Testis (tissue), 5 donors: ENCODE results near the gene ZNF37A. TPM values are rescaled to one million over a fixed set of nuclear protein-coding genes. Genes with fewer than 3 reads are reported as not detected.
"Not testable (repeated sequence)": the region's sequence is repeated elsewhere in the genome, so short reads cannot be mapped to it uniquely, and the experiment has no call there.

Experiments used
- DNase-seq: peaks from one replicate; pipeline ENCODE4 v3.0.0-alpha.2; 2019
- H3K27ac ChIP-seq, 2 donors: fragments of 200-600 bp; sonication (generic); one replicate each; pipeline ENCODE4 v1.5.1; 2019
- H3K27me3 ChIP-seq: fragments of 200-600 bp; sonication (generic); one replicate; pipeline ENCODE4 v1.5.1; 2019
- H3K36me3 ChIP-seq: fragments of 200-600 bp; sonication (generic); one replicate; pipeline ENCODE4 v1.5.1; 2017; ENCODE audit warnings: low read depth; ENCODE audit errors: missing control alignments
- H3K4me1 ChIP-seq: fragments of 200-600 bp; sonication (generic); one replicate; pipeline ENCODE4 v1.5.1; 2019
- H3K4me3 ChIP-seq, 2 donors: fragments of 200-600 bp; sonication (generic); one replicate each; pipeline ENCODE4 v1.5.1; 2017 to 2019
- H3K9me3 ChIP-seq: fragments of 200-600 bp; sonication (generic); one replicate; pipeline ENCODE4 v1.5.1; 2017
- POLR2A ChIP-seq: fragments of 450-650 bp; IDR thresholded peaks from one replicate; pipeline ENCODE4 v1.6.1; 2017; ENCODE audit warnings: antibody characterized with exemption, mild to moderate bottlenecking, moderate library complexity
- WGBS, 2 donors: methylation state at CpG; one replicate each; pipeline ENCODE4 v1.1.5; 2018; 5-methylcytosine and 5-hydroxymethylcytosine counted together
- intact Hi-C: fragments of 100-400 bp; cut with DNase I; formaldehyde crosslinking; loops from one replicate; pipeline ENCODE4 v1.15.1; 2023; ENCODE audit warnings: low total_unique reads
- long read RNA-seq, 2 donors: transcript quantifications; one replicate each; lab custom pipeline, GENCODE V29; 2026
- polyA plus RNA-seq: library from polyadenylated mRNA; stranded (reverse); fragments of 350-450 nt; fragmentation: Illumina TruSeq; extraction: RNeasy Lipid Tissue Mini Kit (QIAGEN cat#74804); gene quantifications from one replicate; pipeline ENCODE4 v1.2.3, GENCODE V29; 2014; ENCODE audit warnings: low read depth, low replicate concordance; ENCODE audit not compliant: insufficient read depth
- total RNA-seq, 2 donors: library from RNA; depleted of rRNA; stranded (reverse); fragments of >200 nt; gene quantifications; one replicate each; pipeline ENCODE4 v1.2.3, GENCODE V29; 2016
- TF ChIP-seq, protein P1 (sequence below), 3 experiments: fragments of 450-650 bp in 2 of 3; fragments of 200-600 bp in 1 of 3; sonication (generic) in 1 of 3; IDR thresholded peaks; one replicate each; pipeline ENCODE4 v1.5.1; 2016 to 2019; ENCODE audit warnings: antibody characterized with exemption in 3 of 3, mild to moderate bottlenecking in 2 of 3, moderate library complexity in 1 of 3

ZNF37A gene
- total RNA-seq (10 to 100 TPM; 13.7 to 15.3 TPM), polyA plus RNA-seq (3.3 TPM)
- long read RNA-seq, donor 1 = 0 reads
- long read RNA-seq, donor 2 = 0 reads

DNA sequence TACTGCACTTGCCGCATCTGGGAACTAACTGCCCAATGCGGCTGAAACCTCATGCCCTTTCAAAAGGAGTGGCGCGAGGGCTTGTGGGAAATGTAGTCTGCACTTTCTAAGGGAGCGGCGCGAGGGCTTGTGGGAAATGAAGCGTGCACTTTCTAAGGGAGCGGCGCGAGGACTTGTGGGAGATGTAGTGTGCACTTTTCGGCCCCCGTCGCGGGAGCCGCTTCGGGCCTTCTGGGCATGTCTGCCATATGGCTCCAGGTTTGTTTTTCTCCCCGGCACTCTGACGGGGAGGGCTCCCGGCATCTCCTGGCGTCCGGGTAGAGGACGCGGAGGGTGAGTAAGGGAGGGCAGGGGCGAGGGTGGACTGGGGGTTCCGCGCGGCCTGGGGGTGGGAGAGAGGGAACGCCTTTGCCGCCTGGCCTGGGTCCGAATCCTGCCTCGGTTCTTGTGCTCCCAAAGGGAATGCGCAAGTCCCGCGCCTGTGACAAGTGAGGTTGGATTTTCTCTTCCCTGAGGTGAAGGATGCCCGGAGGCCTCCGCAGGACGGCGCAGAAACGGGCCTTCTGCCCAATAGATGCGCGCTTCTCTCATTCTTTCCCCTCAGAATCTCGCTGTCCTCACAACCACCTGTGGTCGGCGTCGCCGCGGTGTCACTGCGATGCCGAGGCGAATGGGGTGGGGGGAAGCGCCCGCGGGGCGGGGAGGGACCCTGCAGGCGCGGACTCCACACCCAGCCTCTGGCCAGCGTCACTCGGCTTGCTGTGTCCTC is at the start of gene ZNF37A:
TSS of gene ZNF37A (plus strand) at position 180 of the 769 bp plus-strand sequence. CDS start 2,281 bp downstream, outside the sequence.
- Histone ChIP-seq H3K27ac (peak within 1 kb of the TSS; percentile 84 to 92), H3K36me3 (no peaks in the 10 kb centered on the region), H3K4me3 (peak within 1 kb of the TSS; percentile 84 to 94), H3K27me3 (no peaks in the 10 kb centered on the region), H3K4me1 (peaks cover 6% of the 10 kb centered on the region), H3K9me3 (no peaks in the 10 kb centered on the region)
- no peak for TF ChIP-seq POLR2A
- TF ChIP-seq, protein P1, sequence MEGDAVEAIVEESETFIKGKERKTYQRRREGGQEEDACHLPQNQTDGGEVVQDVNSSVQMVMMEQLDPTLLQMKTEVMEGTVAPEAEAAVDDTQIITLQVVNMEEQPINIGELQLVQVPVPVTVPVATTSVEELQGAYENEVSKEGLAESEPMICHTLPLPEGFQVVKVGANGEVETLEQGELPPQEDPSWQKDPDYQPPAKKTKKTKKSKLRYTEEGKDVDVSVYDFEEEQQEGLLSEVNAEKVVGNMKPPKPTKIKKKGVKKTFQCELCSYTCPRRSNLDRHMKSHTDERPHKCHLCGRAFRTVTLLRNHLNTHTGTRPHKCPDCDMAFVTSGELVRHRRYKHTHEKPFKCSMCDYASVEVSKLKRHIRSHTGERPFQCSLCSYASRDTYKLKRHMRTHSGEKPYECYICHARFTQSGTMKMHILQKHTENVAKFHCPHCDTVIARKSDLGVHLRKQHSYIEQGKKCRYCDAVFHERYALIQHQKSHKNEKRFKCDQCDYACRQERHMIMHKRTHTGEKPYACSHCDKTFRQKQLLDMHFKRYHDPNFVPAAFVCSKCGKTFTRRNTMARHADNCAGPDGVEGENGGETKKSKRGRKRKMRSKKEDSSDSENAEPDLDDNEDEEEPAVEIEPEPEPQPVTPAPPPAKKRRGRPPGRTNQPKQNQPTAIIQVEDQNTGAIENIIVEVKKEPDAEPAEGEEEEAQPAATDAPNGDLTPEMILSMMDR (IDR thresholded peaks at IDR 0.05) = no peak
- 0% methylated on average over 25 to 59 of the region's 59 CpGs for WGBS, 2 donors
- intact Hi-C loops = no loop called here
- peak; percentile 99 for DNase-seq

DNA sequence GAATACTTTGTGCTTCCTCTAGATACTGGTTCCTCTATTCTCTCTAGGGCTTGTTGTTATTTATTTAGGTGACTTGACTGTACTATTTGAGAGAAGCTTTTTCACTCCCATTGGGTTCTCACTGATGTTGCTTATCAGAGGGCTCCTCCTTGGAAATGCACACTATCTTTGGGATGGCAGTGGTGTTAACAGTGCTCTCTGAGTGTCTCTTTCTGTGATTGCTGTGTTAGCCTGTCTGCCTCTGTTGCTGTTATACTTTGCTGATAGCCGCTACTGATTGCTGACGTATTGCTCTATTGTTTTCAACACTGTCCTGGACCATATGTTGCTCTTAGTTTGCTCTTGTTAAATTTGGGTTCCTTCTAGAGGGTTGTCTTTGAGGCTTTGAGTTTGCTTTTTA is 49.0 kb upstream of the ZNF37A start:
- TF ChIP-seq, protein P1 (IDR thresholded peaks at IDR 0.05) = no peak
- TF ChIP-seq POLR2A = no peak
- no peaks in the 10 kb centered on the region for H3K9me3 ChIP-seq
- no peaks in the 10 kb centered on the region for H3K27me3 ChIP-seq
- H3K27ac ChIP-seq = no peak overlapping the region
- intact Hi-C loops = no loop called here
- H3K36me3 ChIP-seq = no peaks in the 10 kb centered on the region
- DNase-seq = no peak
- 32 to 91% methylated on average over 2 of the region's 2 CpGs for WGBS, 2 donors
- no peak overlapping the region for H3K4me3 ChIP-seq
- no peaks in the 10 kb centered on the region for H3K4me1 ChIP-seq

DNA sequence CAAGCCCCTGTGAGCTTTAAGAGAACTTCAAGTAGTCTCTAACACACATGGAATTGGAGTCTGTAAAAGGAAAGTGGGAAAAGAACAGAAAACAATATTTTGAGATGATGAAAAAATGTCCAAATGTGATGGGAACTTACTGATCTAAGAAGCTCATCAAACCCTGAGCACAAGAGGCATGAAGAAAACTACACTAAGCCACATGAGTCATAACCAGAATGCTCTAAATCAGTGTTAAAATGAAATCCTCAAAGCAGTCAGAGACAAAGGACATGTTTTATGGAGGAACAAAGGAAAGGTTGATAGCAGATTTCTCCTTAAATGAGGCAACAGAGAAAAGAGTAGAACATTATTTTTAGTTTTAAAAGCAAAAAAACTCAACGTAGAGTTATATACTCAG is 46.5 kb upstream of the ZNF37A start:
- TF ChIP-seq POLR2A = no peak
- TF ChIP-seq, protein P1 (IDR thresholded peaks at IDR 0.05) = no peak
- no peaks in the 10 kb centered on the region for H3K27me3 ChIP-seq
- intact Hi-C loops = no loop called here
- 81 to 88% methylated on average over 1 of the region's 1 CpG for WGBS, 2 donors
- H3K9me3 ChIP-seq = no peaks in the 10 kb centered on the region
- H3K36me3 ChIP-seq = no peaks in the 10 kb centered on the region
- DNase-seq = no peak
- no peaks in the 10 kb centered on the region for H3K4me1 ChIP-seq
- H3K4me3 ChIP-seq = no peak overlapping the region
- no peak overlapping the region for H3K27ac ChIP-seq

DNA sequence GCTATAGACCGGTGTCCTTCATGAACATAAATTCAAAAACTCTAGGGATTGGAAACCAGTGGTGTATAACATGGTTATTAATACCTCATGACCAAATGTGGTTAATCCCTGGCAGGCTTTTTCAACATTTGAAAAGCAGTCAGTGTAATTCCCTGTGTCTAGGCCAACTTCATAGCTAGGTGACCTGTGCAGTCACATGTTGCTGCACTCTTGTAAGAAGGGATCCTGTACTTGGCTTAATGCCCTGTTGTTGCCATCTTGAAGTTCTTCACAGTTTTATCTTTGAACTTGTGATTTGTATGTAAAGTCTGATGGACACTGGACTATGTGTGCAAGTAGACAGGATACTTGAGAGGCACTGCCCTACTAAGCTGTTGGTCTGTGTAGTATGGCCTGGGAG is 43.9 kb upstream of the ZNF37A start:
- intact Hi-C loops = no loop called here
- no peak for DNase-seq
- no peak overlapping the region for H3K27ac ChIP-seq
- H3K36me3 ChIP-seq = no peaks in the 10 kb centered on the region
- no peaks in the 10 kb centered on the region for H3K4me1 ChIP-seq
- no peaks in the 10 kb centered on the region for H3K9me3 ChIP-seq
- 89 to 100% methylated on average over 1 of the region's 1 CpG for WGBS, 2 donors
- H3K27me3 ChIP-seq = no peaks in the 10 kb centered on the region
- no peak overlapping the region for H3K4me3 ChIP-seq
- TF ChIP-seq, protein P1 (IDR thresholded peaks at IDR 0.05) = no peak
- no peak for TF ChIP-seq POLR2A

DNA sequence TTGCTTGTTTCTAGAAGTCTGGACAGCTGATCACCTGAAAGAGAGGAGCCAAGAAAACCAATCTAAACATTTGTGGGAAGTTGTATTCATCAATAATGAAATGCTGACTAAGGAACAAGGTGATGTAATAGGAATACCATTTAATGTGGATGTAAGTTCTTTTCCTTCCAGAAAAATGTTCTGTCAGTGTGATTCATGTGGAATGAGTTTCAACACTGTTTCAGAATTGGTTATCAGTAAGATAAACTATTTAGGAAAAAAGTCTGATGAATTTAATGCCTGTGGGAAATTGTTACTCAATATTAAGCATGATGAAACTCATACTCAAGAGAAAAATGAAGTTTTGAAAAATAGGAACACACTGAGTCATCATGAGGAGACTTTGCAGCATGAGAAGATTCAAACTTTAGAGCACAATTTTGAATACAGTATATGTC is 39.8 kb upstream of the ZNF37A start:
- H3K4me1 ChIP-seq = no peaks in the 10 kb centered on the region
- TF ChIP-seq, protein P1 (IDR thresholded peaks at IDR 0.05) = no peak
- TF ChIP-seq POLR2A = no peak
- H3K27me3 ChIP-seq = no peaks in the 10 kb centered on the region
- H3K4me3 ChIP-seq = no peak overlapping the region
- intact Hi-C loops = no loop called here
- no peak for DNase-seq
- H3K9me3 ChIP-seq = no peaks in the 10 kb centered on the region
- no peak overlapping the region for H3K27ac ChIP-seq
- peaks cover 3% of the 10 kb centered on the region for H3K36me3 ChIP-seq

DNA sequence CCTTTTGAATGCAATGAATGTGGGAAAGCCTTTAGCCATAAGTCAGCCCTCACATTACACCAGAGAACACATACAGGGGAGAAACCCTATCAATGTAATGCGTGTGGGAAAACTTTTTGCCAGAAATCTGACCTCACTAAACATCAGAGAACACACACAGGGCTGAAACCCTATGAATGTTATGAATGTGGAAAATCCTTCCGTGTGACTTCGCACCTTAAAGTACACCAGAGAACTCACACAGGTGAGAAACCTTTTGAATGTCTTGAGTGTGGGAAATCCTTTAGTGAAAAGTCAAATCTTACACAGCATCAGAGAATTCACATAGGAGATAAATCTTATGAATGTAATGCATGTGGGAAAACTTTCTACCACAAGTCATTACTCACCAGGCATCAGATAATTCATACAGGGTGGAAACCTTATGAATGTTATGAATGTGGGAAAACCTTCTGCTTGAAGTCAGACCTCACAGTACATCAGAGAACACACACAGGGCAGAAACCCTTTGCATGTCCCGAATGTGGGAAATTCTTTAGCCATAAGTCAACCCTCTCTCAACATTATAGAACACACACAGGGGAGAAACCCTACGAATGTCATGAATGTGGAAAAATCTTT is 38.8 kb upstream of the ZNF37A start:
- H3K36me3 ChIP-seq, H3K9me3 ChIP-seq: not testable (repeated sequence)

DNA sequence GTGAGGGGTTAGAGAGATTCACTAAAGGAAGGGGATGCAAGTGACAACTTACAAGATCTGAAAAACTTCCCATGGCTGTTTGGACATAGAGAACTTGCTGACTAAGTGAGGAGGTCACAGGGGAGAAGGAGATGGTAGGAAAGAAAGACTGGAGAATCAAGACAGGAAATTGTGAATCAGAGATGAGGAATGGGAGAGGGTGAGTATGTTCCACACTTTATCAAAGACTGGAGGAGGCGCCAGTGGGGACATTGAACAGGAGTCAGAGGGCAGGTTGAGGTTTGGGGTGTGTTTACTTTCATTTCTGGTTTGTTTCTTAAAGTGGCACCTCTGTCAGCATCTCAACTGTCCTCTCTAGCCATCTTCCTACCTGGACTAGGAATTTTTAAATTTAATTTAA is 24.5 kb upstream of the ZNF37A start:
- 71 to 83% methylated on average over 1 of the region's 1 CpG for WGBS, 2 donors
- H3K9me3 ChIP-seq, H3K4me1 ChIP-seq, intact Hi-C loops, H3K27ac ChIP-seq, H3K4me3 ChIP-seq, DNase-seq, H3K36me3 ChIP-seq, H3K27me3 ChIP-seq: not testable (repeated sequence)

More for the DNA sequence above, 38.8 kb upstream of the ZNF37A start:
- H3K4me1 ChIP-seq, H3K27ac ChIP-seq, H3K4me3 ChIP-seq, DNase-seq, intact Hi-C loops, H3K27me3 ChIP-seq: not testable (repeated sequence)
- 94 to 95% methylated on average over 5 of the region's 5 CpGs for WGBS, 2 donors
